Heart right ventricle (tissue), 16 donors: ENCODE measurements around the gene ADORA1. TPM values are rescaled to one million over a fixed set of nuclear protein-coding genes. Genes with fewer than 3 reads are reported as not detected.

Experiments
- ATAC-seq, 8 donors: fragments of 200-7000 bp; cut with Tn5 transposase; one replicate each; pipeline ENCODE4 v1.9.1; 2020; ENCODE audit warnings: mild to moderate bottlenecking in 8 of 8, moderate library complexity in 8 of 8, moderate number of reproducible peaks in 1 of 8
- DNase-seq, 2 donors: peaks; one replicate each; pipeline ENCODE4 v3.0.0-alpha.2; 2020
- H3K27ac ChIP-seq, 10 donors: fragments of 200-600 bp; sonication (generic) in 2 of 10; one replicate each; pipeline versions ENCODE4 v1.5.0 to v1.8.0; 2020 to 2022; ENCODE audit warnings: mild to moderate bottlenecking in 3 of 10
- H3K27me3 ChIP-seq, 7 donors: fragments of 200-600 bp; one replicate each; pipeline ENCODE4 v1.8.0; 2021 to 2022; ENCODE audit warnings: mild to moderate bottlenecking in 2 of 7
- H3K36me3 ChIP-seq, 9 donors: fragments of 200-600 bp; sonication (generic) in 1 of 9; one replicate each; pipeline versions ENCODE4 v1.5.0 to v1.8.0; 2020 to 2022; ENCODE audit warnings: mild to moderate bottlenecking in 2 of 9
- H3K4me1 ChIP-seq, 9 donors: fragments of 200-600 bp; sonication (generic) in 1 of 9; one replicate each; pipeline versions ENCODE4 v1.5.0 to v1.8.0; 2020 to 2022; ENCODE audit warnings: mild to moderate bottlenecking in 4 of 9
- H3K4me3 ChIP-seq, 10 donors: fragments of 200-600 bp; sonication (generic) in 2 of 10; one replicate each; pipeline versions ENCODE4 v1.5.0 to v1.8.0; 2020 to 2022; ENCODE audit warnings: mild to moderate bottlenecking in 7 of 10, moderate library complexity in 2 of 10
- H3K9me3 ChIP-seq, 11 donors: fragments of 200-600 bp in 10 of 11; sonication (generic) in 2 of 11; one replicate each; pipeline versions ENCODE4 v1.5.0 to v1.8.0; 2013 to 2022; ENCODE audit warnings: mild to moderate bottlenecking in 2 of 11, control low read depth in 1 of 11, moderate library complexity in 1 of 11
- CTCF ChIP-seq, 9 donors: fragments of 200-600 bp; sonication (generic) in 2 of 9; IDR thresholded peaks; one replicate each; pipeline versions ENCODE4 v1.5.0 to v1.8.0; 2021 to 2022; ENCODE audit warnings: antibody characterized with exemption in 9 of 9, mild to moderate bottlenecking in 5 of 9, moderate library complexity in 1 of 9
- WGBS, 2 donors: extraction: QIAGEN DNeasy Blood & Tissue Kit; methylation state at CpG; one replicate each; pipeline ENCODE4 v1.1.7; 2013; ENCODE audit warnings: inconsistent platforms in 1 of 2; 5-methylcytosine and 5-hydroxymethylcytosine counted together
- intact Hi-C, 10 donors: fragments of 100-400 bp; cut with DNase I; formaldehyde crosslinking; loops; one replicate each; pipeline versions ENCODE4 v1.11.1 to v1.14.2; 2022
- polyA plus RNA-seq, 2 donors: library from polyadenylated mRNA; stranded (reverse); fragments of 200-250 nt; gene quantifications; one replicate each; pipeline ENCODE4 v1.2.3, GENCODE V29; 2013
- total RNA-seq, 10 donors: library from RNA; stranded (reverse); fragmentation: NEBNext Ultra II Directional in 3 of 10; extraction: Animal tissue kit (Norgen Biotek cat#: 25700) in 3 of 10; gene quantifications; one replicate each; pipeline versions ENCODE4 v1.2.1 to v1.2.4, GENCODE V29; 2021 to 2023
- donor health status: Arrhythmogenic right ventricular cardiomyopathy.
- donor health status: ischemic (EF 13 %, LVEDD 7.1; RV severe dilation, severe dysfunction).
- donor health status: healthy with polysubstance abuse.
- donor health status: DM: no; HTN: yes; CAD: no.
- donor health status: DM: no; HTN: no; CAD: no.
- donor health status: ischemic (EF 25% LVEDD 6.9; RV normal size, moderate dysfunction).
- donor health status: ischemic (EF 25% LVEDD 5.7; RV mildly dilated, moderate dysfunction).
- donor health status: healthy.
- donor health status: DM: yes; HTN: yes; CAD: no.
- donor health status: Ischemic cardiomyopathy.
- donor health status: ischemic (EF 35%, LVEDD 5.7; RV mildly dilated, moderate dysfunction).
- donor health status: nonischemic (EF 11% LVEDD 7.7; RV severe dilation, severe dysfunction).
- donor health status: DM: yes; HTN: yes; CAD: no.
- donor health status: PGD.
- donor health status: ischemic (EF 29% LVEDD 5.4; RV normal size, mild dysfunction).
- donor health status: nonischemic (EF 23%, LVEDD 6.1; RV moderate dilation, normal function).

The ADORA1 gene
- total and polyA plus RNA-seq, 12 donors = 1.8 to 12.2 (median 8.9) TPM

GRCh38 chr1:203172184-203173010 is 44.9 kb downstream of the ADORA1 start:
- peaks cover 0 to 17% (median 0%) of the 10 kb centered on the region in 9 donors for H3K4me1 ChIP-seq
- ATAC-seq = peak; percentile 57 to 82 (median 72)
- no peaks in the 10 kb centered on the region for H3K36me3 ChIP-seq
- no peak overlapping the region for H3K4me3 ChIP-seq
- DNase-seq = peak; percentile 56
- H3K27me3 ChIP-seq = peaks cover 0 to 4% (median 0%) of the 10 kb centered on the region in 7 donors
- no peaks in the 10 kb centered on the region for H3K9me3 ChIP-seq
- intact Hi-C loops = loop anchor here (1.0 to 5.0 kb wide), 10 partner anchors 40 to 135 kb away; no protein-coding TSS in a partner anchor
- TF ChIP-seq CTCF (IDR thresholded peaks at IDR 0.05) = peak; percentile 62 to 87 (median 80)
- 52% methylated on average over 8 of the region's 8 CpGs for WGBS, 2 donors
- no peak overlapping the region for H3K27ac ChIP-seq

GRCh38 chr1:203173011-203173555 is 45.6 kb downstream of the ADORA1 start:
- Histone ChIP-seq H3K9me3 (no peaks in the 10 kb centered on the region), H3K4me1 (peaks cover 0 to 23% (median 0%) of the 10 kb centered on the region in 9 donors), H3K27me3 (peaks cover 0 to 4% (median 0%) of the 10 kb centered on the region in 7 donors), H3K36me3 (no peaks in the 10 kb centered on the region), H3K27ac (no peak overlapping the region), H3K4me3 (no peak overlapping the region)
- TF ChIP-seq CTCF (IDR thresholded peaks at IDR 0.05) = no peak
- ATAC-seq = no peak
- WGBS, 2 donors = 67 to 71% methylated on average over 2 of the region's 2 CpGs
- DNase-seq = no peak
- intact Hi-C loops = loop anchor here (2.0 to 5.0 kb wide), 9 partner anchors 39 to 136 kb away; no protein-coding TSS in a partner anchor

GRCh38 chr1:203173566-203173965 is 46.0 kb downstream of the ADORA1 start:
- intact Hi-C loops = loop anchor here (2.0 to 5.0 kb wide), 9 partner anchors 39 to 136 kb away; no protein-coding TSS in a partner anchor
- WGBS, 2 donors = 90 to 95% methylated on average over 5 of the region's 5 CpGs
- Histone ChIP-seq H3K9me3 (no peaks in the 10 kb centered on the region), H3K27me3 (peaks cover 0 to 4% (median 0%) of the 10 kb centered on the region in 7 donors), H3K4me1 (peaks cover 0 to 26% (median 0%) of the 10 kb centered on the region in 9 donors), H3K4me3 (no peak overlapping the region), H3K27ac (no peak overlapping the region), H3K36me3 (no peaks in the 10 kb centered on the region)
- DNase-seq (no peak), ATAC-seq (no peak)
- TF ChIP-seq CTCF (IDR thresholded peaks at IDR 0.05) = no peak

- DNase-seq (no peak), ATAC-seq (no peak)
- no peak overlapping the region for H3K4me3 ChIP-seq
- H3K36me3 ChIP-seq = no peaks in the 10 kb centered on the region
- TF ChIP-seq CTCF (IDR thresholded peaks at IDR 0.05) = no peak
- no peaks in the 10 kb centered on the region for H3K9me3 ChIP-seq
- H3K27ac ChIP-seq = no peak overlapping the region
- H3K27me3 ChIP-seq = peaks cover 0 to 4% (median 0%) of the 10 kb centered on the region in 7 donors
- WGBS, 2 donors = 89 to 90% methylated on average over 12 of the region's 12 CpGs
- peaks cover 0 to 26% (median 0%) of the 10 kb centered on the region in 9 donors for H3K4me1 ChIP-seq
- intact Hi-C loops = loop anchor here in 8 of 10 donors (5.0 kb wide), 5 partner anchors 38 to 137 kb away; no protein-coding TSS in a partner anchor
Measured at GRCh38 chr1:203174324-203174985, 46.9 kb downstream of the ADORA1 start.
